Measurements from ENCODE around the gene TPCN2. TPM values are rescaled to one million over a fixed set of nuclear protein-coding genes. Genes with fewer than 3 reads are reported as not detected.
A peak's percentile ranks its signal among the peaks of the same experiment; 100 is the strongest.

Gene TPCN2
- total RNA-seq, 1 donor from 2014 or later = 14.2 TPM

- Mint-ChIP-seq H3K27ac (ENCODE audit: unreplicated experiment) (no peak overlapping the region), H3K27me3 (ENCODE audit: low read depth) (no peaks in the 10 kb centered on the region), H3K4me3 (no peak overlapping the region), H3K36me3 (ENCODE audit: low read depth) (no peaks in the 10 kb centered on the region), H3K9me3 (peaks cover 7% of the 10 kb centered on the region), H3K4me1 (peaks cover 12% of the 10 kb centered on the region)
- TF ChIP-seq CTCF (conservative IDR thresholded peaks at IDR 0.05) = no peak
- DNase-seq (ENCODE audit: low read depth, low spot score) = no peak
These were observed 124.6 kb downstream of the TPCN2 start for GRCh38 chr11:69173331-69173730.

- Mint-ChIP-seq H3K4me3 (no peak overlapping the region), H3K27ac (ENCODE audit: unreplicated experiment) (no peak overlapping the region), H3K27me3 (ENCODE audit: low read depth) (no peaks in the 10 kb centered on the region), H3K9me3 (peaks cover 6% of the 10 kb centered on the region), H3K4me1 (peaks cover 14% of the 10 kb centered on the region), H3K36me3 (ENCODE audit: low read depth) (no peaks in the 10 kb centered on the region)
- no peak for TF ChIP-seq CTCF (conservative IDR thresholded peaks at IDR 0.05)
- no peak for DNase-seq (ENCODE audit: low read depth, low spot score)
These were observed 125.3 kb downstream of the TPCN2 start for GRCh38 chr11:69173925-69174581.

GRCh38 chr11:69174841-69175240 lies 126.1 kb downstream of the TPCN2 start:
- Mint-ChIP-seq H3K4me3 (no peak overlapping the region), H3K9me3 (peaks cover 5% of the 10 kb centered on the region), H3K4me1 (peaks cover 11% of the 10 kb centered on the region), H3K27ac (ENCODE audit: unreplicated experiment) (no peak overlapping the region), H3K36me3 (ENCODE audit: low read depth) (no peaks in the 10 kb centered on the region), H3K27me3 (ENCODE audit: low read depth) (no peaks in the 10 kb centered on the region)
- no peak for TF ChIP-seq CTCF (conservative IDR thresholded peaks at IDR 0.05)
- no peak for DNase-seq (ENCODE audit: low read depth, low spot score)

- Mint-ChIP-seq H3K4me3 (no peak overlapping the region), H3K36me3 (ENCODE audit: low read depth) (no peaks in the 10 kb centered on the region), H3K27ac (ENCODE audit: unreplicated experiment) (peak overlapping the region; percentile 63), H3K27me3 (ENCODE audit: low read depth) (no peaks in the 10 kb centered on the region), H3K9me3 (peaks cover 7% of the 10 kb centered on the region), H3K4me1 (peaks cover 24% of the 10 kb centered on the region)
- DNase-seq (ENCODE audit: low read depth, low spot score) = no peak
- TF ChIP-seq CTCF (conservative IDR thresholded peaks at IDR 0.05) = no peak
These were observed 130.2 kb downstream of the TPCN2 start for GRCh38 chr11:69178819-69179482.

- H3K27ac Mint-ChIP-seq (ENCODE audit: unreplicated experiment) = peak overlapping the region; percentile 68
- H3K9me3 Mint-ChIP-seq = peaks cover 7% of the 10 kb centered on the region
These were observed 131.5 kb downstream of the TPCN2 start for GRCh38 chr11:69180226-69180625.

More at GRCh38 chr11:69180226-69180625, 131.5 kb downstream of the TPCN2 start:
- H3K36me3 Mint-ChIP-seq (ENCODE audit: low read depth) = no peaks in the 10 kb centered on the region
- H3K4me1 Mint-ChIP-seq = peaks cover 17% of the 10 kb centered on the region
- DNase-seq (ENCODE audit: low read depth, low spot score) = no peak
- no peaks in the 10 kb centered on the region for H3K27me3 Mint-ChIP-seq (ENCODE audit: low read depth)
- no peak for TF ChIP-seq CTCF (conservative IDR thresholded peaks at IDR 0.05)
- no peak overlapping the region for H3K4me3 Mint-ChIP-seq

Data from neural crest cell (in vitro differentiated cells).